Naive thymus-derived CD8-positive, alpha-beta T cell (primary cell): ENCODE data around the gene CXCL14. TPM values are rescaled to one million over a fixed set of nuclear protein-coding genes. Genes with fewer than 3 reads are reported as not detected.

Source experiments
- ATAC-seq, 2 donors: fragments of 150-1000 bp; cut with Tn5 transposase in 1 of 2; sonication (Bioruptor Pico), chemical (Tn5 transposase) in 1 of 2; 1 replicate in 1 of 2; 2 replicates in 1 of 2; pipeline ENCODE4 v1.10.0; 2021; ENCODE audit warnings: mild to moderate bottlenecking in 2 of 2, moderate library complexity in 2 of 2
- POLR2A ChIA-PET: fragments of 350-600 bp; sonication (Branson Sonifier 250); formaldehyde crosslinking; loops from one replicate; lab custom pipeline; 2021; ENCODE audit warnings: antibody characterized with exemption; lab: Charles Lee
- DNase-seq, 10 donors: peaks; one replicate each; pipeline versions ENCODE4 v3.0.0 to v3.0.0-alpha.2; 2020 to 2022
- H3K27ac Mint-ChIP-seq, 10 donors: one replicate each; pipeline ENCODE4 v1.8.0; 2020 to 2022; ENCODE audit warnings: mild to moderate bottlenecking in 10 of 10, mixed read lengths in 10 of 10, moderate library complexity in 4 of 10, inconsistent platforms in 1 of 10
- H3K27me3 Mint-ChIP-seq, 5 donors: one replicate each; pipeline ENCODE4 v1.8.0; 2021 to 2022; ENCODE audit warnings: mixed read lengths in 5 of 5
- H3K36me3 Mint-ChIP-seq, 3 donors: one replicate each; pipeline ENCODE4 v1.8.0; 2020 to 2022; ENCODE audit warnings: mixed read lengths in 3 of 3, mild to moderate bottlenecking in 2 of 3, inconsistent platforms in 1 of 3
- H3K4me1 Mint-ChIP-seq, 4 donors: one replicate each; pipeline ENCODE4 v1.8.0; 2021 to 2022; ENCODE audit warnings: mixed read lengths in 4 of 4
- H3K4me3 Mint-ChIP-seq, 10 donors: one replicate each; pipeline ENCODE4 v1.8.0; 2020 to 2022; ENCODE audit warnings: mild to moderate bottlenecking in 10 of 10, mixed read lengths in 10 of 10, moderate library complexity in 6 of 10, inconsistent platforms in 1 of 10
- H3K9me3 Mint-ChIP-seq, 9 donors: one replicate each; pipeline ENCODE4 v1.8.0; 2020 to 2022; ENCODE audit warnings: mixed read lengths in 9 of 9, mild to moderate bottlenecking in 3 of 9, inconsistent platforms in 1 of 9, moderate library complexity in 1 of 9
- polyA plus RNA-seq, 3 donors: library from polyadenylated mRNA; unstranded; fragments of 300-500 nt; fragmentation: Illumina TruSeq; gene quantifications; one replicate each; pipeline ENCODE4 v1.2.3, GENCODE V29; 2021
- total RNA-seq, 8 experiments: library from RNA in 2 of 8; stranded (reverse) in 2 of 8; gene quantifications; one replicate each; pipeline ENCODE4 v1.2.3 and lab custom pipeline; 2021 to 2026

Gene CXCL14
- total RNA-seq (not detected), polyA plus RNA-seq (not detected), total RNA-seq (lab: John Stamatoyannopoulos, UW) (0 reads per million in 6 experiments)

- POLR2A ChIA-PET = no interaction called here
- peaks cover 0 to 2% (median 1%) of the 10 kb centered on the region in 4 donors for H3K4me1 Mint-ChIP-seq
- H3K27me3 Mint-ChIP-seq = peaks cover 31 to 74% (median 49%) of the 10 kb centered on the region in 5 donors
- no peak within 1 kb of the TSS for H3K27ac Mint-ChIP-seq
- DNase-seq (no peak), ATAC-seq (no peak)
- H3K9me3 Mint-ChIP-seq = peaks cover 0 to 2% (median 0%) of the 10 kb centered on the region in 9 donors
- no peaks in the 10 kb centered on the region for H3K36me3 Mint-ChIP-seq
- peak within 1 kb of the TSS in 1 of 10 donors; percentile 30 for H3K4me3 Mint-ChIP-seq
Observed at GRCh38 chr5:135578685-135579341, at the start of gene CXCL14. Gene CXCL14, minus strand, starts transcription at chr5:135578991. Its CDS starts 213 bp downstream, at chr5:135578778.

GRCh38 chr5:135626636-135627035 is 47.8 kb upstream of the CXCL14 start:
- ATAC-seq (no peak), DNase-seq (no peak)
- no peaks in the 10 kb centered on the region for H3K9me3 Mint-ChIP-seq
- H3K4me1 Mint-ChIP-seq = no peaks in the 10 kb centered on the region
- H3K4me3 Mint-ChIP-seq = no peak overlapping the region
- POLR2A ChIA-PET = no interaction called here
- peaks cover 0 to 32% (median 4%) of the 10 kb centered on the region in 5 donors for H3K27me3 Mint-ChIP-seq
- no peak overlapping the region for H3K27ac Mint-ChIP-seq
- H3K36me3 Mint-ChIP-seq = no peaks in the 10 kb centered on the region

- no peak overlapping the region for H3K4me3 Mint-ChIP-seq
- no peak for DNase-seq
- H3K4me1 Mint-ChIP-seq = no peaks in the 10 kb centered on the region
- H3K27ac Mint-ChIP-seq = no peak overlapping the region
- peaks cover under 1 to 32% (median 4%) of the 10 kb centered on the region in 5 donors for H3K27me3 Mint-ChIP-seq
- ATAC-seq = no peak
- POLR2A ChIA-PET = no interaction called here
- H3K9me3 Mint-ChIP-seq = peaks cover 0 to 3% (median 0%) of the 10 kb centered on the region in 9 donors
- H3K36me3 Mint-ChIP-seq = peaks cover 0 to 1% (median 0%) of the 10 kb centered on the region in 3 donors
Observed at GRCh38 chr5:135625961-135626360, 47.2 kb upstream of the CXCL14 start.

- peaks cover 0 to 5% (median 0%) of the 10 kb centered on the region in 3 donors for H3K36me3 Mint-ChIP-seq
- no peaks in the 10 kb centered on the region for H3K4me1 Mint-ChIP-seq
- POLR2A ChIA-PET = no interaction called here
- no peak for ATAC-seq
- DNase-seq = no peak
- H3K4me3 Mint-ChIP-seq = no peak overlapping the region
- peaks cover 0 to 7% (median 2%) of the 10 kb centered on the region in 9 donors for H3K9me3 Mint-ChIP-seq
- H3K27ac Mint-ChIP-seq = no peak overlapping the region
- H3K27me3 Mint-ChIP-seq = peaks cover 1 to 32% (median 5%) of the 10 kb centered on the region in 5 donors
Observed at GRCh38 chr5:135625486-135625885, 46.7 kb upstream of the CXCL14 start.

- Mint-ChIP-seq H3K27me3 (peaks cover 1 to 32% (median 5%) of the 10 kb centered on the region in 5 donors), H3K9me3 (peaks cover 0 to 7% (median 2%) of the 10 kb centered on the region in 9 donors), H3K27ac (no peak overlapping the region), H3K4me1 (no peaks in the 10 kb centered on the region), H3K4me3 (no peak overlapping the region), H3K36me3 (peaks cover 0 to 5% (median 0%) of the 10 kb centered on the region in 3 donors)
- DNase-seq (no peak), ATAC-seq (no peak)
- POLR2A ChIA-PET = no interaction called here
Observed at GRCh38 chr5:135625061-135625460, 46.3 kb upstream of the CXCL14 start.

- Mint-ChIP-seq H3K36me3 (peaks cover 0 to 19% (median 0%) of the 10 kb centered on the region in 3 donors), H3K4me1 (no peaks in the 10 kb centered on the region), H3K27me3 (peaks cover 3 to 23% (median 8%) of the 10 kb centered on the region in 5 donors), H3K27ac (no peak overlapping the region), H3K4me3 (no peak overlapping the region), H3K9me3 (peaks cover 6 to 25% (median 17%) of the 10 kb centered on the region in 9 donors)
- DNase-seq = no peak
- ATAC-seq = no peak
- POLR2A ChIA-PET = no interaction called here
Observed at GRCh38 chr5:135623186-135623715, 44.5 kb upstream of the CXCL14 start.

- Mint-ChIP-seq H3K36me3 (peaks cover 0 to 22% (median 0%) of the 10 kb centered on the region in 3 donors), H3K9me3 (peaks cover 14 to 38% (median 28%) of the 10 kb centered on the region in 9 donors), H3K4me1 (no peaks in the 10 kb centered on the region), H3K4me3 (no peak overlapping the region), H3K27me3 (peaks cover 5 to 16% (median 13%) of the 10 kb centered on the region in 5 donors), H3K27ac (no peak overlapping the region)
- POLR2A ChIA-PET = no interaction called here
- no peak for ATAC-seq
- no peak for DNase-seq
Observed at GRCh38 chr5:135615581-135616260, 36.9 kb upstream of the CXCL14 start.

- peaks cover 3 to 16% (median 13%) of the 10 kb centered on the region in 5 donors for H3K27me3 Mint-ChIP-seq
- peaks cover 0 to 20% (median 0%) of the 10 kb centered on the region in 3 donors for H3K36me3 Mint-ChIP-seq
- H3K4me3 Mint-ChIP-seq = no peak overlapping the region
- no peak for ATAC-seq
- peaks cover 14 to 38% (median 27%) of the 10 kb centered on the region in 9 donors for H3K9me3 Mint-ChIP-seq
- POLR2A ChIA-PET = no interaction called here
- H3K4me1 Mint-ChIP-seq = no peaks in the 10 kb centered on the region
- DNase-seq = no peak
- H3K27ac Mint-ChIP-seq = no peak overlapping the region
Observed at GRCh38 chr5:135615171-135615570, 36.4 kb upstream of the CXCL14 start.

GRCh38 chr5:135609981-135610380 is 31.2 kb upstream of the CXCL14 start:
- POLR2A ChIA-PET = no interaction called here
- ATAC-seq = no peak
- Mint-ChIP-seq H3K4me1 (no peaks in the 10 kb centered on the region), H3K27me3 (peaks cover 13 to 21% (median 17%) of the 10 kb centered on the region in 5 donors), H3K4me3 (no peak overlapping the region), H3K9me3 (peaks cover 0 to 7% (median 0%) of the 10 kb centered on the region in 9 donors), H3K27ac (no peak overlapping the region), H3K36me3 (no peaks in the 10 kb centered on the region)
- no peak for DNase-seq

- no peak for DNase-seq
- no peak overlapping the region for H3K27ac Mint-ChIP-seq
- H3K9me3 Mint-ChIP-seq = no peaks in the 10 kb centered on the region
- no peak for ATAC-seq
- no peaks in the 10 kb centered on the region for H3K36me3 Mint-ChIP-seq
- peaks cover 11 to 16% (median 15%) of the 10 kb centered on the region in 5 donors for H3K27me3 Mint-ChIP-seq
- no peak overlapping the region for H3K4me3 Mint-ChIP-seq
- POLR2A ChIA-PET = no interaction called here
- no peaks in the 10 kb centered on the region for H3K4me1 Mint-ChIP-seq
Observed at GRCh38 chr5:135608761-135609443, 30.1 kb upstream of the CXCL14 start.

GRCh38 chr5:135608361-135608760 is 29.6 kb upstream of the CXCL14 start:
- POLR2A ChIA-PET = no interaction called here
- no peaks in the 10 kb centered on the region for H3K36me3 Mint-ChIP-seq
- no peak for ATAC-seq
- H3K9me3 Mint-ChIP-seq = no peaks in the 10 kb centered on the region
- no peaks in the 10 kb centered on the region for H3K4me1 Mint-ChIP-seq
- H3K27me3 Mint-ChIP-seq = peaks cover 11 to 19% (median 15%) of the 10 kb centered on the region in 5 donors
- no peak for DNase-seq
- H3K4me3 Mint-ChIP-seq = no peak overlapping the region
- no peak overlapping the region for H3K27ac Mint-ChIP-seq

GRCh38 chr5:135606431-135606830 is 27.6 kb upstream of the CXCL14 start:
- DNase-seq (no peak), ATAC-seq (no peak)
- Mint-ChIP-seq H3K27ac (no peak overlapping the region), H3K4me1 (no peaks in the 10 kb centered on the region), H3K4me3 (no peak overlapping the region), H3K36me3 (no peaks in the 10 kb centered on the region), H3K27me3 (peaks cover 11 to 19% (median 16%) of the 10 kb centered on the region in 5 donors), H3K9me3 (no peaks in the 10 kb centered on the region)
- POLR2A ChIA-PET = no interaction called here
